ENCODE results near the gene MICAL2. TPM values are rescaled to one million over a fixed set of nuclear protein-coding genes. Genes with fewer than 3 reads are reported as not detected.

MICAL2 gene
- total and polyA plus RNA-seq, 2 of the 8 experiments (the other 6 are each of a cell fraction or from before 2014, with no cell fraction given): 1.3 to 4.1 TPM

- ChIA-PET POLR2A (ENCODE audit: partially characterized antibody) (no interaction called here), CTCF (ENCODE audit: partially characterized antibody) (interaction anchor here (1.0 to 6.2 kb wide), 7 partner anchors 25 to 245 kb away, joined by 3 to 71 read pairs (median 5); no protein-coding TSS in a partner anchor)
- no peaks in the 10 kb centered on the region for H3K27me3 ChIP-seq (replicated peaks in 1 of 4; ENCODE audit: control insufficient read depth in 3 of 4, extremely low read depth in 1 of 4, insufficient read depth in 3 of 4, low read length in 3 of 4)
- H4K20me1 ChIP-seq (replicated peaks in 1 of 2; ENCODE audit: control insufficient read depth in 1 of 2, insufficient read depth in 2 of 2, low read length in 2 of 2): no peaks in the 10 kb centered on the region
- H4K8ac ChIP-seq (ENCODE audit: extremely low read depth, insufficient read depth, low read length): no peak overlapping the region
- no peak overlapping the region for H2BK20ac ChIP-seq (ENCODE audit: low read length)
- H4K5ac ChIP-seq (ENCODE audit: insufficient read length, low read depth, low read length): no peak overlapping the region
- no peak overlapping the region for H3K27ac ChIP-seq (ENCODE audit: low read depth, low read length)
- H2BK12ac ChIP-seq (ENCODE audit: low read depth, low read length): no peak overlapping the region
- H3K9ac ChIP-seq (replicated peaks in 1 of 4; ENCODE audit: extremely low read depth in 1 of 4, low read depth in 3 of 4, low read length in 3 of 4): no peak overlapping the region
- H3K56ac ChIP-seq (replicated peaks; ENCODE audit: insufficient read length, low read depth, low read length): no peak overlapping the region
- H3K18ac ChIP-seq (ENCODE audit: extremely low read depth, low read length): no peak overlapping the region
- no peak overlapping the region for H2BK120ac ChIP-seq (replicated peaks; ENCODE audit: low read depth, low read length)
- no peaks in the 10 kb centered on the region for H3K79me1 ChIP-seq (ENCODE audit: low read depth, low read length)
- H3K4me2 ChIP-seq (ENCODE audit: insufficient read depth in 1 of 2, low read depth in 2 of 2, low read length in 2 of 2): no peak overlapping the region
- whole genome bisulfite sequencing, 2 experiments (ENCODE audit: extremely low coverage in 1 of 2, insufficient coverage in 1 of 2, insufficient read length in 1 of 2, insufficient replicate concordance in 2 of 2, low coverage in 1 of 2, low lambda C conversion rate in 2 of 2, missing lambda C conversion rate in 1 of 2): 92% methylated on average over 4 of the region's 4 CpGs; no CpG with 5 or more reads in 1 of the 2 experiments
- no peak overlapping the region for H3K4me3 ChIP-seq (ENCODE audit: extremely low read depth in 1 of 4, insufficient read depth in 2 of 4, low read depth in 3 of 4, low read length in 4 of 4)
- FAIRE-seq (no peak), DNase-seq (ENCODE audit: low read depth in 1 of 2, low spot score in 2 of 2) (no peak)
- no peak overlapping the region for H2BK5ac ChIP-seq (ENCODE audit: low read depth, low read length)
- no peaks in the 10 kb centered on the region for H3K79me2 ChIP-seq (ENCODE audit: control insufficient read depth in 1 of 2, insufficient read depth in 2 of 2, low read length in 2 of 2)
- H2AK5ac ChIP-seq (ENCODE audit: low read depth, low read length): no peak overlapping the region
- no peaks in the 10 kb centered on the region for H3K9me3 ChIP-seq (ENCODE audit: insufficient read depth in 2 of 2, low read depth in 1 of 2, low read length in 1 of 2)
- H3K23me2 ChIP-seq (ENCODE audit: low read depth, low read length): peaks cover 1% of the 10 kb centered on the region; the same call in 1 of the 2 replicates
- no peak overlapping the region for H2AFZ ChIP-seq (ENCODE audit: low read length)
- no peak overlapping the region for H4K91ac ChIP-seq (replicated peaks; ENCODE audit: insufficient read length, low read length)
- H3K4ac ChIP-seq (replicated peaks; ENCODE audit: insufficient read length, low read depth, low read length): no peak overlapping the region
- peaks cover 0 to 4% (median 3%) of the 10 kb centered on the region in 4 experiments; a peak in 3 of 7 replicates for H3K4me1 ChIP-seq (replicated peaks in 1 of 4; ENCODE audit: control insufficient read depth in 3 of 4, insufficient read depth in 4 of 4, low read length in 3 of 4)
- no peak overlapping the region for H3K23ac ChIP-seq (ENCODE audit: insufficient read length)
- no peaks in the 10 kb centered on the region for H3K36me3 ChIP-seq (ENCODE audit: control insufficient read depth in 2 of 4, insufficient read depth in 4 of 4, low read length in 3 of 4)
- H3K14ac ChIP-seq (ENCODE audit: insufficient read length): no peak overlapping the region
- H2BK15ac ChIP-seq (ENCODE audit: low read length): no peak overlapping the region
- TF ChIP-seq BACH1 (IDR thresholded peaks at IDR 0.05; ENCODE audit: low read length) (no peak), POLR2AphosphoS5 (IDR thresholded peaks at IDR 0.05; ENCODE audit: low read depth, low read length) (no peak), SUZ12 (IDR thresholded peaks at IDR 0.05; ENCODE audit: low read length) (no peak), HDAC2 (IDR thresholded peaks at IDR 0.05; ENCODE audit: borderline replicate concordance in 1 of 2, low read depth in 2 of 2, low read length in 2 of 2) (no peak), SP4 (IDR thresholded peaks at IDR 0.05; ENCODE audit: low read length) (no peak), TAF1 (IDR thresholded peaks at IDR 0.05; ENCODE audit: low read depth, low read length) (no peak), MAX (IDR thresholded peaks at IDR 0.05) (no peak), RFX5 (IDR thresholded peaks at IDR 0.05; ENCODE audit: borderline replicate concordance, low read depth, low read length) (no peak), HDAC6 (IDR thresholded peaks at IDR 0.05; ENCODE audit: low read depth, low read length) (no peak), JUND (IDR thresholded peaks at IDR 0.05; ENCODE audit: low read length) (no peak), CREB1 (IDR thresholded peaks at IDR 0.05) (no peak), FOSL1 (IDR thresholded peaks at IDR 0.05; ENCODE audit: insufficient read depth, low read depth, low read length) (no peak), RAD21 (IDR thresholded peaks at IDR 0.05 in 1 of 2, conservative IDR thresholded peaks at IDR 0.05 in 1 of 2; ENCODE audit: low read depth in 2 of 2, low read length in 2 of 2) (no peak)
- TF ChIP-seq, protein P1, sequence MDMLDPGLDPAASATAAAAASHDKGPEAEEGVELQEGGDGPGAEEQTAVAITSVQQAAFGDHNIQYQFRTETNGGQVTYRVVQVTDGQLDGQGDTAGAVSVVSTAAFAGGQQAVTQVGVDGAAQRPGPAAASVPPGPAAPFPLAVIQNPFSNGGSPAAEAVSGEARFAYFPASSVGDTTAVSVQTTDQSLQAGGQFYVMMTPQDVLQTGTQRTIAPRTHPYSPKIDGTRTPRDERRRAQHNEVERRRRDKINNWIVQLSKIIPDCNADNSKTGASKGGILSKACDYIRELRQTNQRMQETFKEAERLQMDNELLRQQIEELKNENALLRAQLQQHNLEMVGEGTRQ (IDR thresholded peaks at IDR 0.05; ENCODE audit: low read length): no peak
These were observed 181.4 kb downstream of the MICAL2 start for GRCh38 chr11:12291766-12292165.

Data from H1 (cell line).